Measurements from ENCODE around the gene OGDHL.
A peak's percentile ranks its signal among the peaks of the same experiment; 100 is the strongest.
"Not testable (repeated sequence)": the region's sequence is repeated elsewhere in the genome, so short reads cannot be mapped to it uniquely, and the experiment has no call there.

OGDHL gene

GRCh38 chr10:49775014-49775413, 12.9 kb upstream of the OGDHL start:
- Histone ChIP-seq H3K4me3 (no peak overlapping the region), H3K9ac (ENCODE audit: insufficient read length) (no peak overlapping the region), H3K9me3 (ENCODE audit: low read depth, low read length) (no peaks in the 10 kb centered on the region), H3K27ac (no peak overlapping the region), H3K36me3 (ENCODE audit: insufficient read depth, low read length) (no peaks in the 10 kb centered on the region)
- DNase-seq (ENCODE audit: low read depth, low spot score) = no peak
- TF ChIP-seq FOXP2 (optimal IDR thresholded peaks at IDR 0.05; ENCODE audit: control extremely low read depth, extremely low read length, insufficient read depth) (no peak), POLR2AphosphoS5 (IDR thresholded peaks at IDR 0.05; ENCODE audit: borderline replicate concordance, low read depth, low read length) (no peak), EZH2 (IDR thresholded peaks at IDR 0.05) (no peak)

DNA sequence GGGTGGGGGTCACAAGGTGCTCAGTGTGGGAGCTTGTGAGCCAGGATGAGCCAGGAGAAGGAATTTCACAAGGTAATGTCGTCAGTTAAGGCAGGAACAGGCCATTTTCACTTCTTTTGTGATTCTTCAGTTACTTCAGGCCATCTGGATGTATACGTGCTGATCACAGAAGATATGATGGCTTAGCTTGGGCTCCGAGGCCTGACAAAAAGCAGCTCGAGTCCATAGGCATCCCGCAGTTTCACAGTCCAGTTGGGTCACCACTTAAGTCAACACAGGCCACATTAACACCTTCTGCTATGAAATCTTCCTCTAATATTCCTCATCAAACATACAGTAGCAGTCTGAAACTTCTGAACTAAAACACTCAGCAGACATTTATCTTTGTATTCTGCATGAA, 10.8 kb upstream of the OGDHL start:
- not testable (repeated sequence) for H3K9me3 ChIP-seq (ENCODE audit: low read depth, low read length); DNase-seq (ENCODE audit: low read depth, low spot score); H3K9ac ChIP-seq (ENCODE audit: insufficient read length); H3K27ac ChIP-seq; H3K36me3 ChIP-seq (ENCODE audit: insufficient read depth, low read length); H3K4me3 ChIP-seq

- H3K27ac ChIP-seq; H3K36me3 ChIP-seq (ENCODE audit: insufficient read depth, low read length); H3K4me3 ChIP-seq; DNase-seq (ENCODE audit: low read depth, low spot score); H3K9ac ChIP-seq (ENCODE audit: insufficient read length); H3K9me3 ChIP-seq (ENCODE audit: low read depth, low read length): not testable (repeated sequence)
Measured at GRCh38 chr10:49771046-49771445, 8.9 kb upstream of the OGDHL start.

- TF ChIP-seq FOXP2 (optimal IDR thresholded peaks at IDR 0.05; ENCODE audit: control extremely low read depth, extremely low read length, insufficient read depth) (no peak), EZH2 (IDR thresholded peaks at IDR 0.05) (no peak), POLR2AphosphoS5 (IDR thresholded peaks at IDR 0.05; ENCODE audit: borderline replicate concordance, low read depth, low read length) (no peak)
- H3K36me3 ChIP-seq (ENCODE audit: insufficient read depth, low read length) = no peaks in the 10 kb centered on the region
- no peaks in the 10 kb centered on the region for H3K9me3 ChIP-seq (ENCODE audit: low read depth, low read length)
- no peak for DNase-seq (ENCODE audit: low read depth, low spot score)
- no peak overlapping the region for H3K4me3 ChIP-seq
- H3K27ac ChIP-seq = no peak overlapping the region
- no peak overlapping the region for H3K9ac ChIP-seq (ENCODE audit: insufficient read length)
Measured at GRCh38 chr10:49769692-49770091, 7.6 kb upstream of the OGDHL start.

DNA sequence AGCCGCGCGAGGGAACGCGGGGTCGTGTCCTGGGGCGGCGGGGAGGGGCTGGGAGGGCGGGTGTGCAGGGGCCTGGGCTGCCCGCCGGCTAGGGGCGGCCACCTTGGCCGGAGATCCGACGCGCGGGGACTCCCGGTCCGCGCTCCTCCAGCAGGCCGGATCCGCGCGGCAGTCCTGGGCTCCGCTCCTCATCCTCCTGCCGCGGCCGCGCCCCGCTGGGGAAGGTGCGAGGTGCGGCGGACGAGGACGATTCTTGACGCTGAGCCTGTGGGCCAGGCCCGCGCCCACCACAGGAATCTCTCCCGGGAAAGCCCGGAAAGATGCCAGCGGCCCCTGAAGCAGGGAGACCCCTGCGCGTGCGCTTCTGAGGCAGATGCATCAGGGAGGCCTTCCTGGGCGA, 6.6 kb upstream of the OGDHL start:
- no peak overlapping the region for H3K27ac ChIP-seq
- DNase-seq (ENCODE audit: low read depth, low spot score) = no peak
- H3K9me3 ChIP-seq (ENCODE audit: low read depth, low read length) = no peaks in the 10 kb centered on the region
- H3K4me3 ChIP-seq = no peak overlapping the region
- H3K9ac ChIP-seq (ENCODE audit: insufficient read length) = no peak overlapping the region
- H3K36me3 ChIP-seq (ENCODE audit: insufficient read depth, low read length) = no peaks in the 10 kb centered on the region
- TF ChIP-seq POLR2AphosphoS5 (IDR thresholded peaks at IDR 0.05; ENCODE audit: borderline replicate concordance, low read depth, low read length) (no peak), FOXP2 (optimal IDR thresholded peaks at IDR 0.05; ENCODE audit: control extremely low read depth, extremely low read length, insufficient read depth) (no peak), EZH2 (IDR thresholded peaks at IDR 0.05) (no peak)

GRCh38 chr10:49768329-49768728, 6.2 kb upstream of the OGDHL start:
- TF ChIP-seq FOXP2 (optimal IDR thresholded peaks at IDR 0.05; ENCODE audit: control extremely low read depth, extremely low read length, insufficient read depth) (no peak), POLR2AphosphoS5 (IDR thresholded peaks at IDR 0.05; ENCODE audit: borderline replicate concordance, low read depth, low read length) (no peak), EZH2 (IDR thresholded peaks at IDR 0.05) (no peak)
- no peak for DNase-seq (ENCODE audit: low read depth, low spot score)
- no peak overlapping the region for H3K9ac ChIP-seq (ENCODE audit: insufficient read length)
- H3K36me3 ChIP-seq (ENCODE audit: insufficient read depth, low read length) = no peaks in the 10 kb centered on the region
- no peaks in the 10 kb centered on the region for H3K9me3 ChIP-seq (ENCODE audit: low read depth, low read length)
- no peak overlapping the region for H3K27ac ChIP-seq
- H3K4me3 ChIP-seq = no peak overlapping the region

DNA sequence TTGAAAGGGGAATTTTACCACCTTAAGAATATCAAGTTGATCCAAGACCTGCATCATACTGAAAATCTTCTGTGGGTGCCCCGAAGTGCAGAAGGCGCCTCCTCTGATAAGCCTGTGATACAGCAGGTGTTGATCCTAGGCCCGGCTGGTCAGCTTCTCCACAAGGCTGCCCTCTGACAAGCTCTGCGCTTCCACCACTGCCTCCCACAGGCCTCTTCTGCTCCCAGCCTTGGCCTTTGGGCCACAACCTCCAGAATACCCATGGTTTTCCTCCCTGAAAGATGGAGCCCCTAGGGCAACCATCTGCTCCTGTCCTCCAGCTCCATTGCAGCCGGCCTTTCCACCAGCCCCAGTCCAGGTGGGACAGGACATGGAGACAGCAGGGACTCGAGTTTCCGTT, 5.6 kb upstream of the OGDHL start:
- Histone ChIP-seq H3K36me3 (ENCODE audit: insufficient read depth, low read length) (no peaks in the 10 kb centered on the region), H3K27ac (no peak overlapping the region), H3K4me3 (no peak overlapping the region), H3K9ac (ENCODE audit: insufficient read length) (no peak overlapping the region), H3K9me3 (ENCODE audit: low read depth, low read length) (no peaks in the 10 kb centered on the region)
- DNase-seq (ENCODE audit: low read depth, low spot score) = no peak
- TF ChIP-seq EZH2 (IDR thresholded peaks at IDR 0.05) (no peak), FOXP2 (optimal IDR thresholded peaks at IDR 0.05; ENCODE audit: control extremely low read depth, extremely low read length, insufficient read depth) (no peak), POLR2AphosphoS5 (IDR thresholded peaks at IDR 0.05; ENCODE audit: borderline replicate concordance, low read depth, low read length) (no peak)

GRCh38 chr10:49766484-49766883, 4.4 kb upstream of the OGDHL start:
- Histone ChIP-seq H3K9ac (ENCODE audit: insufficient read length) (no peak overlapping the region), H3K9me3 (ENCODE audit: low read depth, low read length) (no peaks in the 10 kb centered on the region), H3K27ac (no peak overlapping the region), H3K36me3 (ENCODE audit: insufficient read depth, low read length) (no peaks in the 10 kb centered on the region), H3K4me3 (no peak overlapping the region)
- no peak for DNase-seq (ENCODE audit: low read depth, low spot score)
- TF ChIP-seq FOXP2 (optimal IDR thresholded peaks at IDR 0.05; ENCODE audit: control extremely low read depth, extremely low read length, insufficient read depth) (no peak), POLR2AphosphoS5 (IDR thresholded peaks at IDR 0.05; ENCODE audit: borderline replicate concordance, low read depth, low read length) (no peak), EZH2 (IDR thresholded peaks at IDR 0.05) (no peak)

GRCh38 chr10:49762566-49762877, 399 bp upstream of the OGDHL start:
- no peak for DNase-seq (ENCODE audit: low read depth, low spot score)
- Histone ChIP-seq H3K4me3 (peak overlapping the region; percentile 78), H3K27ac (no peak overlapping the region), H3K9ac (ENCODE audit: insufficient read length) (no peak overlapping the region), H3K36me3 (ENCODE audit: insufficient read depth, low read length) (no peaks in the 10 kb centered on the region), H3K9me3 (ENCODE audit: low read depth, low read length) (no peaks in the 10 kb centered on the region)
- TF ChIP-seq EZH2 (IDR thresholded peaks at IDR 0.05) = no peak
- no peak for TF ChIP-seq POLR2AphosphoS5 (IDR thresholded peaks at IDR 0.05; ENCODE audit: borderline replicate concordance, low read depth, low read length)
- no peak for TF ChIP-seq FOXP2 (optimal IDR thresholded peaks at IDR 0.05; ENCODE audit: control extremely low read depth, extremely low read length, insufficient read depth)
